Measurements from ENCODE around the gene MYRF.

Gene MYRF

DNA sequence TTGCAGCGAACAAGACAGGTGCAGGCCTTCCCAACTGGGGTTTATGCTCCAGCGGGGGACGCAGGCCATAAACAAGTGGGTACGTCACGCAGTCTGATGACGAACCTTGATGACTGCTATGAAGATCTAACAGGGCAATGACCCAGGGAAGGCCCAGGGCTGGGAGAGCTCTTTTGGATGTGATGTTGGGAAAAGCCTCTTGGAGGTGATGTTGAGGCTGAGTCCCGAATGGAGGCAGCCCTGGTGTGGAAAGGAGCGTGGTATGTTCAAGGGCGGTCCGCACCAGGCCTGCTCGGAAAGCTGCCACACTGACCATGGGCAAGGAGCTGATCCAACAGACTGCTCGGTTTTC lies 81.5 kb downstream of the MYRF start:
- FAIRE-seq (no peak), DNase-seq (ENCODE audit: insufficient read length, low spot score) (no peak)
- TF ChIP-seq POLR2A (IDR thresholded peaks at IDR 0.05; ENCODE audit: low read depth, low read length), result no peak

DNA sequence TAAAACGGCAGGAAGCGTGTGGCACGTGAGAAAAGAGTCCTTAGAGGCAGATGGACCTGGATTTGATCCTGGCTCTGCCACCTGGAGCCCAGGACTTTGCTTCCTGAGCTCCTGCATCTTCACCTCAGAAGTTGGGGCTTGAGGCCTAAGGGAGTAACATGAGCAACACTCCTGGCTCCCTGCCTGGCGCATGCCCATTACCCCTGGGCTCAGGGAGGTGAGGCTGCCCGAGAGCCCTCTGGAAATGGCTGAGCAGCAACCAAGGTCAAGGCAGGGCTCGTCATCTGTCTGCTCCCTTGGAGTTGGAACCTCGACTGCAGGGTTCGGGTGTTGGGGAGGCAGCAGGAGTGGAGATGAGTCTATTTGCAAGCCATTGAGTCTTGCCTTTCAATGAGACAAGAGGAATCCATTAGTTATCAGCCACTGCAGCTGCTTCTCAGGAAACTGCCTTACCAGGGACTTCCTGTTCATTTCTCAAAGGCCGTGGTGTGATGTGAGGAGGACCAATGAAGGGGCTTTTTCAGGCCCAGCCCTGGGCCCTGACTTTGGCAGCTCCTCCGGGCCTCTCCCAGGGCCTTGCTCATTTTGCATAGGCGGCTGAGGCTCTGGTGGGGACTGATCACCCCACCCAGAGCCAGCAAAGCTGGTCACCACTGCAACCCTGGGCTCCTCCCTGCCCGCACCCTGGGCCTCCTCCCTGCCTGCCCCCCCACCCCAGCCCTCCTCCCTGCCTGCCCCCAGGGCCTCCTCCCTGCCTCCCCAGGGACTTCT lies 82.0 kb downstream of the MYRF start:
- DNase-seq (ENCODE audit: insufficient read length, low spot score), result no peak
- TF ChIP-seq POLR2A (IDR thresholded peaks at IDR 0.05; ENCODE audit: low read depth, low read length), result no peak
- FAIRE-seq, result no peak

DNA sequence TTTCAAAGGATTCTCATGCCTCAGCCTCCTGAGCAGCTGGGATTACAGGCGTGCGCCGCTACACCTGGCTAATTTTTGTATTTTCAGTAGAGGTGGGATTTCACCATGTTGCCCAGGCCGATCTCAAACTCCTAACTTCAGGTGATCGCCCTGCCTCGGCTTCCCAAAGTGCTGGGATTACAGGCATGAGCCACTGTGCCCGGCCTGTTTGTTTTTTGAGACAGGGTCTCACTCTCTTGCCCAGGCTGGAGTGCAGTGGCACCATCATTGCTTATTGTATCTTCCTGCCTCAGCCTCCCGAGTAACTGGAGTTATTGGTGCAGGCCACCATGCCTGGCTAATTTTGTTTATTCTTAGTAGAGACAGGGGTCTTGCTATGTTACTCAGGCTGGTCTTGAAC lies 83.8 kb downstream of the MYRF start:
- FAIRE-seq (no peak), DNase-seq (ENCODE audit: insufficient read length, low spot score) (no peak)
- no peak for TF ChIP-seq POLR2A (IDR thresholded peaks at IDR 0.05; ENCODE audit: low read depth, low read length)

DNA sequence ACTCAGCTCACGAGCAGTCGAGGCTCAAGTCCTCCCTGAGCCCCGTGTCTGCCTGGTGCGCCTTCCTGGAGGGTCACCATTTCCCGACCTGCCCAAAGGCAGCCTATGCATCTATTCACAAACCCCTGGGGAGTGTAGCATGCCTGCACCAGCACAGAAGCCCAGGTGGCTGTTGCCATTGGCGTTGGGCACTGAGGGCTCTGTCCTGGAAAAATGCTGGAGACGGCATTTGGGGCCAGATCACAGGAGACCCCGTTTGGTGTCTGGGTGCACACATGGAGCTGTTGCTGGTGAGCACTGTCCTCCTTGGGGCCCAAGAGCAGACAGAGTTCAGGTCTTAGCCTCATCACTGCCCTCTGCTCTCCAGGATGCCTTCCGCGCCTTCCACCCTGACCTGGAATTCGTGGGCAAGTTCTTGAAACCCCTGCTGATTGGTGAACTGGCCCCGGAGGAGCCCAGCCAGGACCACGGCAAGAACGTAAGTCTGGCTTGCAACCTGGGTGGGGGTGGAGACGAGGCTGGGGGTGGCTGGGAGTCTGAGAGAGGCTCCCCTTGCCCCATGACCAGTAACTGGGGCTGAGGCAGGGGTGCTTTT lies 85.1 kb downstream of the MYRF start:
- FAIRE-seq (no peak), DNase-seq (ENCODE audit: insufficient read length, low spot score) (no peak)
- no peak for TF ChIP-seq POLR2A (IDR thresholded peaks at IDR 0.05; ENCODE audit: low read depth, low read length)
